ENCODE results near the gene MITF. TPM values are rescaled to one million over a fixed set of nuclear protein-coding genes. Genes with fewer than 3 reads are reported as not detected.

MITF gene
- total RNA-seq, 1 donor from 2014 or later, result 2.0 TPM

DNA sequence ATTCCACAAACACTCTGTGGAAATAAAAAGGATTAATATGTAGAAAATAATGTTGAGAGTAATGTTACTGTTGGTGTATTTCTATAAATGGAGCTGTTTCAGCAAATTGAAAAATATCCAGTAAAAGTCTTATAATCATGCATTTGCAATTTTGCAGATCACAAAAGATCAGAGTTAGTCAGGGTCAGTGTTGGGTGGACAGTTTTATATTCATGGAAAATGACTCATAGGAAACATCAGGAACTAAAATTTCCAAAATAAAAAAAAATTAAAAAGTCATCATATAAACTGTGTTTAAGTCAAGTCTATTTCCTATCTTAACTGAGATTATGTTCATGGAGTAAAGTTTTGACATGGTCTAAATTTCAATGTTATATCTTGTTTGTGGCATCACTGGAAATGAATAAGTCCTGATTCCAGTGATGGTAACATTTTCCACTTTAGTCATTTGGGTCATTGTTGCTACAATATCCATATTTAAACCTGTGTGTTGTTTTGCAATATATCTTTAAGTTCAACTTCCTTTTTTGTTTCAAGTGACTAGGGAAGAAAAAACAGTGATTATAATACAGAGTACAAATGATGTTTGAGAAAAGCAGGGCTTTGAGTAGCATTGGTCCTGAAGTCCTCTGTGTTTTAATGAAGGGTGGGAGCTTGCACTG lies 37.8 kb downstream of the MITF start:
- no peaks in the 10 kb centered on the region for H3K36me3 Mint-ChIP-seq (ENCODE audit: low read depth)
- DNase-seq (ENCODE audit: low read depth, low spot score), result no peak
- H3K27ac Mint-ChIP-seq (ENCODE audit: unreplicated experiment), result no peak overlapping the region
- no peaks in the 10 kb centered on the region for H3K27me3 Mint-ChIP-seq (ENCODE audit: low read depth)
- H3K4me3 Mint-ChIP-seq, result no peak overlapping the region
- no peaks in the 10 kb centered on the region for H3K4me1 Mint-ChIP-seq
- TF ChIP-seq CTCF (conservative IDR thresholded peaks at IDR 0.05), result no peak
- no peaks in the 10 kb centered on the region for H3K9me3 Mint-ChIP-seq

- H3K4me3 Mint-ChIP-seq, result no peak overlapping the region
- DNase-seq (ENCODE audit: low read depth, low spot score), result no peak
- no peaks in the 10 kb centered on the region for H3K4me1 Mint-ChIP-seq
- H3K27ac Mint-ChIP-seq (ENCODE audit: unreplicated experiment), result no peak overlapping the region
- H3K9me3 Mint-ChIP-seq, result no peaks in the 10 kb centered on the region
- no peaks in the 10 kb centered on the region for H3K36me3 Mint-ChIP-seq (ENCODE audit: low read depth)
- no peak for TF ChIP-seq CTCF (conservative IDR thresholded peaks at IDR 0.05)
- H3K27me3 Mint-ChIP-seq (ENCODE audit: low read depth), result no peaks in the 10 kb centered on the region
Observed at GRCh38 chr3:69777582-69777967, 38.3 kb downstream of the MITF start.

DNA sequence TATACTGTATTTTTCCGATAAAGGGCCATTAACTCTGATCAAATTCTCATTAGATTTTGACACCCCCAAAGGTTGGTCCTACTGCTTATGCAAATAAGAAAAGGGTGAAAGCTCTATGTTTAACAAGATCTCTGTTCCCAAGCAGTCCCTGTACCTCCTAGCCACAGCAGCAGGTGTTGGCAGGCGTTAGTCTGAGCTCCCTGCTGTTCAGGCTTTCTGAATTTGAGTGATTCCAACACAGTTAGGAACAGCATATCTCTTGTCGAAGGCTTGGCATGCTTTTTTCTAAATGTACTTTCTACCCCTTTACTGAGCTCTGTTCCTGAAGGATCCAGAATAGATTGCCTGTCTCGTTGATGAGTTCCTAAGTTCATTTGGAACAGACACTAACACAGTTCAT lies 42.3 kb downstream of the MITF start:
- Mint-ChIP-seq H3K9me3 (no peaks in the 10 kb centered on the region), H3K36me3 (ENCODE audit: low read depth) (no peaks in the 10 kb centered on the region), H3K4me3 (no peak overlapping the region), H3K4me1 (peaks cover 8% of the 10 kb centered on the region), H3K27ac (ENCODE audit: unreplicated experiment) (no peak overlapping the region), H3K27me3 (ENCODE audit: low read depth) (no peaks in the 10 kb centered on the region)
- no peak for TF ChIP-seq CTCF (conservative IDR thresholded peaks at IDR 0.05)
- DNase-seq (ENCODE audit: low read depth, low spot score), result no peak

DNA sequence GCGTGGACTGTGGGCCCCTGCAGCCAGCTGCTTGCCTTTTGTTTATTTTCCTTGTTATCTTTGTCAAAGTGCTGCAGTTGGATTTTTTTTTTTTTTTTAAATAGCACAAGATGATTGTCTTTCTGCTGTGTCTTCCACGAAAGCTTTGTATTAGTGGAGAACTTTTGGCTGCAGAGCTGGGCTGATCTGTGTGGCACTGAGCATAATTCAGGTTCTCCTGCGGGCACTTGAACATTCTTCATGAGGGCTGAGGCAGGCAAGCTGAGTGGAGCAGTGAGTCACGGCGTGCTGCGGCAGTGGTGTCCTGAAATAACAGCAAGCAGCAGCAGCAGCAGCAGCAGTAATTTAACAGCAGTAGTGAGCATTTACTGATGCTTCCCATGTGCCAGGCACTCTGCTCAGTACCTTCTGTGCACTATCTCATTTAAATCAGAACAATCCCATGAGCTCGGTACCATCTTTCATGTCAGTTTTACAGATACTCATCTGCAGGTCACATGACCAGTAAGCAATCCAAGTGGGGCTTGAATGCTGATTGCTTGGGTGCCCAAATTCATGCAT lies 45.8 kb downstream of the MITF start:
- no peak overlapping the region for H3K4me3 Mint-ChIP-seq
- TF ChIP-seq CTCF (conservative IDR thresholded peaks at IDR 0.05), result no peak
- no peaks in the 10 kb centered on the region for H3K27me3 Mint-ChIP-seq (ENCODE audit: low read depth)
- peaks cover 15% of the 10 kb centered on the region for H3K4me1 Mint-ChIP-seq
- DNase-seq (ENCODE audit: low read depth, low spot score), result no peak
- H3K9me3 Mint-ChIP-seq, result peaks cover 5% of the 10 kb centered on the region
- H3K36me3 Mint-ChIP-seq (ENCODE audit: low read depth), result no peaks in the 10 kb centered on the region
- H3K27ac Mint-ChIP-seq (ENCODE audit: unreplicated experiment), result no peak overlapping the region

DNA sequence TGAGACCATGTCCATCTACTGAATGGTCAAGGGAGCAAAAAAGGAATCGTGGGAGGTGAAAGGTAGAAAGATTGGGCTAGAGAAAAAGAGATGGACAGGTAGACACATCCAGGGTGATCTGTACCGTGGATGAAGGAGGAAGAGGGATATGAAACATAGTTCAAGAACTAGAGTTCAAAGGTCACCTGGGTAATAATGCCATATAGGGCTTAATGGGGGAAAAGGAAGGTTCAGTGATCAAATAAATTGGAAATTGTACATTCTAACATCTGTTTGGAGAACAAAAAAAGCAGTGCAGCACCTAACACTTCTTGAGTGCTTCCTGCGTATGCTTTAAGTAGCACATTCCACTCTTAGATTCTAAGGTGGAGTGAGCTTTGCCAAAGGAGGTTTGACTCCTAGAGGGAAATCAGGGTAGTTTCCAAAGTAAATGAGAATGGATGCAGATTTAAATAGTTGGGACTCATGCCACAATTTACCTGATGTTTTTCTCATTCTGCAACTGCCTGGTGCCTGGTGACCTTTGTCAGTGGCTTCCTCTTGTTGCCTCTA lies 46.6 kb downstream of the MITF start:
- H3K36me3 Mint-ChIP-seq (ENCODE audit: low read depth), result no peaks in the 10 kb centered on the region
- peaks cover 18% of the 10 kb centered on the region for H3K4me1 Mint-ChIP-seq
- peaks cover 5% of the 10 kb centered on the region for H3K9me3 Mint-ChIP-seq
- H3K27ac Mint-ChIP-seq (ENCODE audit: unreplicated experiment), result no peak overlapping the region
- H3K27me3 Mint-ChIP-seq (ENCODE audit: low read depth), result no peaks in the 10 kb centered on the region
- no peak for TF ChIP-seq CTCF (conservative IDR thresholded peaks at IDR 0.05)
- DNase-seq (ENCODE audit: low read depth, low spot score), result no peak
- no peak overlapping the region for H3K4me3 Mint-ChIP-seq
